GM20000 (cell line): ENCODE data around the gene SYPL2.
"Not testable (repeated sequence)": the region's sequence is repeated elsewhere in the genome, so short reads cannot be mapped to it uniquely, and the experiment has no call there.

Experiments used
- DNase-seq: peaks from one replicate; pipeline ENCODE4 v3.0.0; 2012; ENCODE audit warnings: low spot score
- TF ChIP-seq, protein P1 (sequence below): IDR thresholded peaks from 2 replicates; pipeline ENCODE4 v1.5.1; 2012; ENCODE audit warnings: mild to moderate bottlenecking, control low read depth; ENCODE audit errors: extremely low read depth, missing control alignments

SYPL2 gene

DNA sequence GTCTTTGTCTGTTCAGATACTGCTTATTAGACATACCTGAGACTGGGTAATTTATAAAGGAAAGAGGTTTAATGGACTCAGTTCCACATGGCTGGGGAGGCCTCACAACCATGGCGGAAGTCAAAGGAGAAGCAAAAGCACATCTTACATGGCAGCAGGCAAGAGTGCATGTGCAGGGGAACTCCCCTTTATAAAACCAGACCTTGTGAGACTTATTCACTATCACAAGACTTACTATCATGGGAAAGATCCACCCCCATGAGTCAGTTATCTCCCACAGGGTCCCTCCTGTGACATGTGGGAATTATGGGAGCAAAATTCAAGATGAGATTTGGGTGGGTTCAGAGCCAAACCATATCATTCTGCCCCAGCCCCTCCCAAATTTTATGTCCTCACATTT, 33.0 kb upstream of the SYPL2 start:
- no peak for DNase-seq
- TF ChIP-seq, protein P1, sequence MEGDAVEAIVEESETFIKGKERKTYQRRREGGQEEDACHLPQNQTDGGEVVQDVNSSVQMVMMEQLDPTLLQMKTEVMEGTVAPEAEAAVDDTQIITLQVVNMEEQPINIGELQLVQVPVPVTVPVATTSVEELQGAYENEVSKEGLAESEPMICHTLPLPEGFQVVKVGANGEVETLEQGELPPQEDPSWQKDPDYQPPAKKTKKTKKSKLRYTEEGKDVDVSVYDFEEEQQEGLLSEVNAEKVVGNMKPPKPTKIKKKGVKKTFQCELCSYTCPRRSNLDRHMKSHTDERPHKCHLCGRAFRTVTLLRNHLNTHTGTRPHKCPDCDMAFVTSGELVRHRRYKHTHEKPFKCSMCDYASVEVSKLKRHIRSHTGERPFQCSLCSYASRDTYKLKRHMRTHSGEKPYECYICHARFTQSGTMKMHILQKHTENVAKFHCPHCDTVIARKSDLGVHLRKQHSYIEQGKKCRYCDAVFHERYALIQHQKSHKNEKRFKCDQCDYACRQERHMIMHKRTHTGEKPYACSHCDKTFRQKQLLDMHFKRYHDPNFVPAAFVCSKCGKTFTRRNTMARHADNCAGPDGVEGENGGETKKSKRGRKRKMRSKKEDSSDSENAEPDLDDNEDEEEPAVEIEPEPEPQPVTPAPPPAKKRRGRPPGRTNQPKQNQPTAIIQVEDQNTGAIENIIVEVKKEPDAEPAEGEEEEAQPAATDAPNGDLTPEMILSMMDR, result no peak

DNA sequence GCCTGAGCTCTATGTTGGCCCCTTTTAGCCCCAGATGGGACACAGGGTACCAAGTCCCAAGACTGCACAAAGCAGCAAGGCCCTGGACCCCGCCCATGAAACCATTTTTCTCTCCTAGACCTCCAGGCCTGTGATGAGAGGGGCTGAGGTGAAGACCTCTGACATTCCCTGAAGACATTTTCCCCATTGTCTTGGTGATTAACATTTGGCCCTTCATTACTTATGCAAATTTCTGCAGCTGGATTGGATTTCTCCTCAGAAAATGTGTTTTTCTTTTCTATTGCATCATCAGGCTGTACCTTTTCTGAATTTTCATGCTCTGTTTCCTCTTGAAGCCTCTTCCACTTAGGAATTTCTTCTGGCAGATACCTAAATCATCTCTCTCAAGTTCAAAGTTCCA, 31.9 kb upstream of the SYPL2 start:
- DNase-seq, result no peak
- TF ChIP-seq, protein P1, result no peak

DNA sequence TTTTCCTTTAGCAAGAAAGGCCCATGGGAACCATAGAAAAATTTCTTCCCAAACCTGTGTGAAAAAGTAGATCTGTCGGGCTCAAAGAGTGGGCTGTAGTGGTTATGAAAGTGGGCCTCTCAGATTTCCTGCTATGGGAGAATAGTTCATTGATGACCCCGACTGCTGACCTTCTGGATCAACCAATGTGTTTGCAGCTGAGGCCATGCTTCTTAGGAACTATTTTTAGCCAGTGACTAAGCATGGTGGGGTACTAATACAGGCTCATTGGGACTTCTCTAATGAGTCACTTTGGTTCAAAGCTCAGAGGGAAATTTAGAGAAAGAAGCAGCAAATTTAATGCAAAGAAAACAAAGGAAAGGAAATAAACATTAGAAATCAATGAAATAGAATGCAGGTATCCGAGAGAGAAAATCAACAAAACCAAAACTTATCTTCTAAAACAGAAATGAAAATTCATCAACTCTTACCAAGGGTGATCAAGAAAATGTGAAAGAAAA, 27.5 kb upstream of the SYPL2 start:
- peak; percentile 19 for DNase-seq
- TF ChIP-seq, protein P1, result no peak

DNA sequence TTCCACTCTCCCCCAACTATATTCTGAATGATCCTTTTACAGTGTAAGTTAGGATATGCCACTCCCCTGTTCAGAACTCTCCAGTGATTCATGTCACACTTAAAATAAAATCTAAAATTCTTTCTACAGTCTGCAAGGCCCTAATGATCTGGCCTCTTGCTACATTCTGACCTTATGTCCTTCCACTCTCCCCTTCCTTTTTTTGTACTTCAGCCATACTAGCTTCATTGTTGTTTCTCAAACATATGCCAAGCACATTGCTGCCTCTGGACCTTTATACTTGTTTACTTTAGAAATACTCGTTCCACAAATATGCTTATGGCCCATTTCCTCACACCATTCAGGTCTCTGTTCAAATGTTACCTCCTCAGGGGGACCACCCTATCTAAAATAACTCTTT, 25.3 kb upstream of the SYPL2 start:
- no peak for DNase-seq
- TF ChIP-seq, protein P1, result no peak

DNA sequence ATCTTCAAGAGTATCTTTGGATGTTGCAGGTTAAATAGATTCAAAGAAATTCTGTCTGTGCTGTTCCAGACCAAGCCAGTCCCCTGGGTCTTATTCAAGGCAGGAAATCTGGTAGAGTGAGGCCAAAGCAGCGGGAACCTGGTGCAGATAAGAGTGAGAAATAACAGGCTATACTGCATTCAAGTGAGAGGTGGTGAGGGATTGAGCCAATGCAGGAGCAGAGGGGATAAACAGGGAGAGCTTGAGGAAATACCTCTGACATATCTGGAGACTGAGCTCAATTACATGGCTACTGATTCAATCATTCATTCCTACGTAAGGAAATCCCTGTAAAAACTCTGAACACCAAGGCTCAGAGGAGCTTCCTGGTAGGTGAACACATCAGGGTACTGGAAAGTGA, 22.9 kb upstream of the SYPL2 start:
- TF ChIP-seq, protein P1, result no peak

DNA sequence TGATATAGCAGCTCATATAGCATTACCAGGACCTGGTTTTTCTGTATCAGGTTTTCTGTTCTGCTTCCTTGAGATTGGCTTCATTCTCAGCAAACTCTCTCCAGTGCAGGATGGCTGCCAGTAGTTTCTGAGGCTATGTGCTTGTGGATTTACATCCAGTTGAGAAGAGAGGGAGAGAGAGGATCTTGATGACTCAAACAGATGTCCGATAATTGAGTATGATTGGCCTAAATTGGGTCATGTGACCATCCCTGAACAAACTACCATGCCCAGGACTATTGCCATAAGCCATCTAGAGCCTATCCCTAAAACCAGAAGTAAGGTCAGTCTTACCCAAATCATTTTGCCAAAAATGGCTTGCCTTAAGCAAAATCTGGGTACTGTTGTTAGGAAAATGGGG, 22.0 kb upstream of the SYPL2 start:
- DNase-seq, result no peak
- TF ChIP-seq, protein P1, result no peak

More for the DNA sequence above, 22.9 kb upstream of the SYPL2 start:
- DNase-seq, result no peak

DNA sequence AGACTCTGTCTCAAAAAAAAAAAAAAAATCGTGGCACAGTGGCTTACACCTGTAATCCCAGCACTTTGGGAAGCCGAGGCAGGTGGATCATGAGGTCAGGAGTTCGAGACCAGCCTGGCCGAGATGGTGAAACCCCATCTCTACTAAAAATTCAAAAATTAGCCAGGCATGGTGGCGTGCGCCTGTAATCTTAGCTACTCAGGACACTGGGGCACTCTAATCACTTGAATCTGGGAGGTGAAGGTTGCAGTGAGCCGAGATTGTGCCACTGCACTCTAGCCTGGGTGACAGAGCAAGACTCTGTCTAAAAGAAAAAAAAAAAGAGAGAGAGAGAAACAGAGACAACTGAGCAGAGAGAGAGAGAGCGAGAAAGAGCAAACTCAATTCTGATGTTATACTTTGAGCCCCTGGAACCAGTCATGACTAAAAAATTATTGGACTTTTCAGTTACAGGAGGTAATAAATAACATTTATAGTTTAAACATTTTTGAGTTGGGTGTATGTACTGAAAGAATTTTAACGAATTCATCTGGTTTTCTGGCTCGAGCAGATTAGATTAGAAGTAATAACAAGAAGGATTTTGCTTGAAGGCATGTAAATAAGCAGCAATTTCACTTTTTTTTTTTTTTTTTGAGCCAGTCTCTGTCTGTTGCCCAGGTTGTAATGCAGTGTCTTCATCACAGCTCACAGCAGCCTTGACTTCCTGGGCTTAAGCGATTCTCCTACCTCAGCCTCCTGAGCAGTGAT, 20.2 kb upstream of the SYPL2 start:
- not testable (repeated sequence) for DNase-seq

DNA sequence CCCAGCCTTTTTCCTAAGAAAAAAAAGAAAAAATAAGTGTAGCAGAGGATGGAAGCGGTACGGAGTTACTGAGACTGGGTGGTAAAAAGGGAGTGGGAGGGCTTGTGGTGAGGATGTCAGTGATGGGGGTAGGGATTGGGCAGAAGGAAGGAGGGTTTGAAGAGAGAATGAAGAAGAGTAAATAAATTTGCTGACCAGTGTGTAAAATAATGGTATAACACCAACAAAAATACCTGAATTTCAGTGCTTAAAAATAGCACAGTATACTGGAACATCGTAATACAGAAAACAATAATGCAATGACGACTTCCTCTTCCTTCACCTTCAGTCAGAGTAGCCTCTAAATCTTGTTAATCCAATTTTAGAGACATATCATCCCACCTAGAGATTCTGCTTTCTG, 18.8 kb upstream of the SYPL2 start:
- TF ChIP-seq, protein P1, result no peak
- DNase-seq, result no peak
